Caco-2 (cell line): Measurements from ENCODE around the gene KIAA0513. TPM values are rescaled to one million over a fixed set of nuclear protein-coding genes. Genes with fewer than 3 reads are reported as not detected.

Experiments used
- BruUV-seq: library from RNA; stranded (reverse); fragments of 400-500 nt; replicated peaks from 2 replicates; lab custom pipeline; 2021; lab: Mats Ljungman, UMichigan
- CTCF ChIA-PET: fragments of 300-600 bp; sonication (Branson Sonifier 250); formaldehyde crosslinking; loops from one replicate; lab custom pipeline; 2022; ENCODE audit warnings: antibody characterized with exemption; lab: Charles Lee
- POLR2A ChIA-PET: fragments of 300-600 bp; sonication (Branson Sonifier 250); formaldehyde crosslinking; loops from one replicate; lab custom pipeline; 2022; ENCODE audit warnings: antibody characterized with exemption; lab: Charles Lee
- DNase-seq, 2 experiments: peaks; one replicate each; pipeline versions ENCODE4 v3.0.0 to v3.0.0-alpha.2; 2020 to 2022
- H3K27me3 ChIP-seq: replicated peaks from 2 replicates; pipeline ENCODE4 v1.6.0; 2011; ENCODE audit warnings: low read length; ENCODE audit not compliant: control insufficient read depth, insufficient read depth
- H3K36me3 ChIP-seq: 2 replicates; pipeline ENCODE4 v1.5.1; 2011; ENCODE audit warnings: low read length; ENCODE audit not compliant: control insufficient read depth, insufficient read depth
- H3K4me1 ChIP-seq: fragments of 250-450 bp; sonication (Bioruptor Pico); 2 replicates; pipeline ENCODE4 v1.5.1; 2020; ENCODE audit warnings: mild to moderate bottlenecking
- H3K4me3 ChIP-seq: 2 replicates; pipeline ENCODE4 v1.5.1; 2011; ENCODE audit warnings: low read depth, mild to moderate bottlenecking, control low read depth, low read length
- H3K9me3 ChIP-seq: fragments of 250-450 bp; sonication (Bioruptor Pico); 2 replicates; pipeline ENCODE4 v1.5.1; 2020; ENCODE audit warnings: mild to moderate bottlenecking, moderate library complexity
- H3K27ac Mint-ChIP-seq: one replicate; pipeline ENCODE4 v1.8.0; 2022; ENCODE audit warnings: mixed read lengths; ENCODE audit not compliant: unreplicated experiment
- H3K27me3 Mint-ChIP-seq: one replicate; pipeline ENCODE4 v1.8.0; 2022; ENCODE audit warnings: mixed read lengths; ENCODE audit not compliant: insufficient read depth, unreplicated experiment
- H3K36me3 Mint-ChIP-seq: one replicate; pipeline ENCODE4 v1.8.0; 2022; ENCODE audit warnings: mild to moderate bottlenecking, mixed read lengths; ENCODE audit not compliant: insufficient read depth, unreplicated experiment
- H3K4me1 Mint-ChIP-seq: one replicate; pipeline ENCODE4 v1.8.0; 2022; ENCODE audit warnings: low read depth, mixed read lengths; ENCODE audit not compliant: unreplicated experiment
- H3K4me3 Mint-ChIP-seq: one replicate; pipeline ENCODE4 v1.8.0; 2022; ENCODE audit warnings: mild to moderate bottlenecking, moderate library complexity, mixed read lengths; ENCODE audit not compliant: unreplicated experiment
- H3K9me3 Mint-ChIP-seq: one replicate; pipeline ENCODE4 v1.8.0; 2022; ENCODE audit warnings: mixed read lengths; ENCODE audit not compliant: unreplicated experiment
- CTCF ChIP-seq, 2 experiments: fragments of 200-600 bp in 1 of 2; IDR thresholded peaks; 1 replicate in 1 of 2; 2 replicates in 1 of 2; pipeline versions ENCODE4 v1.5.1 to v1.8.0; 2011 to 2022; ENCODE audit warnings: antibody characterized with exemption in 1 of 2, control low read depth in 1 of 2, inconsistent platforms in 1 of 2, low read depth in 1 of 2, low read length in 1 of 2, mild to moderate bottlenecking in 1 of 2, moderate library complexity in 1 of 2; ENCODE audit not compliant: insufficient read depth in 1 of 2, severe bottlenecking in 1 of 2, unreplicated experiment in 1 of 2
- intact Hi-C: fragments of 100-400 bp; cut with micrococcal nuclease; formaldehyde crosslinking; loops from one replicate; pipeline ENCODE4 v1.10.0; 2022; ENCODE audit not compliant: unreplicated experiment
- total RNA-seq: library from RNA; stranded (reverse); gene quantifications from 2 replicates; pipeline ENCODE4 v1.2.3, GENCODE V29; 2022

The KIAA0513 gene
- total RNA-seq, 1 experiment from 2014 or later = 7.9 TPM

- no peaks in the 10 kb centered on the region for H3K9me3 ChIP-seq
- DNase-seq = no peak
- Mint-ChIP-seq H3K9me3 (no peaks in the 10 kb centered on the region), H3K4me1 (no peaks in the 10 kb centered on the region), H3K4me3 (no peak overlapping the region), H3K36me3 (no peaks in the 10 kb centered on the region), H3K27me3 (no peaks in the 10 kb centered on the region), H3K27ac (no peak overlapping the region)
- POLR2A ChIA-PET = no interaction called here
- intact Hi-C loops = no loop called here
- BruUV-seq = no TSS peak
- no peak for TF ChIP-seq CTCF (IDR thresholded peaks at IDR 0.05; ENCODE audit: insufficient read depth in 1 of 2, low read depth in 1 of 2, low read length in 1 of 2, severe bottlenecking in 1 of 2, unreplicated experiment in 1 of 2)
- H3K4me3 ChIP-seq = no peak overlapping the region
- CTCF ChIA-PET = interaction anchor here (1.2 kb wide), 1 partner anchor 8 kb away, joined by 3 read pairs; no protein-coding TSS in a partner anchor
- H3K27me3 ChIP-seq = no peaks in the 10 kb centered on the region
- H3K4me1 ChIP-seq = no peaks in the 10 kb centered on the region
- no peaks in the 10 kb centered on the region for H3K36me3 ChIP-seq
Observed at GRCh38 chr16:85100265-85100664, 72.7 kb downstream of the KIAA0513 start.

- no peaks in the 10 kb centered on the region for H3K27me3 ChIP-seq
- Mint-ChIP-seq H3K27ac (no peak overlapping the region), H3K36me3 (no peaks in the 10 kb centered on the region), H3K27me3 (no peaks in the 10 kb centered on the region), H3K4me3 (no peak overlapping the region), H3K4me1 (no peaks in the 10 kb centered on the region), H3K9me3 (no peaks in the 10 kb centered on the region)
- ChIA-PET CTCF (interaction anchor here (0.5 kb wide), 1 partner anchor 612 kb away, joined by 3 read pairs; no protein-coding TSS in a partner anchor), POLR2A (no interaction called here)
- DNase-seq = no peak
- intact Hi-C loops = no loop called here
- no peaks in the 10 kb centered on the region for H3K9me3 ChIP-seq
- no peaks in the 10 kb centered on the region for H3K36me3 ChIP-seq
- H3K4me1 ChIP-seq = no peaks in the 10 kb centered on the region
- no peak for TF ChIP-seq CTCF (IDR thresholded peaks at IDR 0.05; ENCODE audit: insufficient read depth in 1 of 2, low read depth in 1 of 2, low read length in 1 of 2, severe bottlenecking in 1 of 2, unreplicated experiment in 1 of 2)
- no TSS peak for BruUV-seq
- H3K4me3 ChIP-seq = no peak overlapping the region
Observed at GRCh38 chr16:85101956-85102630, 74.5 kb downstream of the KIAA0513 start.

GRCh38 chr16:85103114-85104079 lies 75.8 kb downstream of the KIAA0513 start:
- H3K36me3 ChIP-seq = no peaks in the 10 kb centered on the region
- Mint-ChIP-seq H3K36me3 (no peaks in the 10 kb centered on the region), H3K27me3 (no peaks in the 10 kb centered on the region), H3K4me3 (no peak overlapping the region), H3K27ac (no peak overlapping the region), H3K9me3 (no peaks in the 10 kb centered on the region), H3K4me1 (no peaks in the 10 kb centered on the region)
- H3K9me3 ChIP-seq = no peaks in the 10 kb centered on the region
- H3K4me1 ChIP-seq = no peaks in the 10 kb centered on the region
- TF ChIP-seq CTCF (IDR thresholded peaks at IDR 0.05; ENCODE audit: insufficient read depth in 1 of 2, low read depth in 1 of 2, low read length in 1 of 2, severe bottlenecking in 1 of 2, unreplicated experiment in 1 of 2) = no peak
- no peaks in the 10 kb centered on the region for H3K27me3 ChIP-seq
- CTCF ChIA-PET = interaction anchor here (0.6 to 1.8 kb wide), 5 partner anchors 9 to 142 kb away, joined by 3 to 9 read pairs (median 3); partner anchors contain the start of gene CIBAR2
- POLR2A ChIA-PET = no interaction called here
- no TSS peak for BruUV-seq
- no peak overlapping the region for H3K4me3 ChIP-seq
- DNase-seq = no peak
- intact Hi-C loops = no loop called here
